NB4 (cell line): ENCODE results near the gene PHAF1.

Experiments used
- MYC ChIP-seq: IDR thresholded peaks from 2 replicates; pipeline ENCODE4 v1.6.1; 2011; ENCODE audit warnings: low read depth, low read length
- POLR2A ChIP-seq: IDR thresholded peaks from 2 replicates; pipeline ENCODE4 v1.6.1; 2011; ENCODE audit warnings: mild to moderate bottlenecking; ENCODE audit not compliant: insufficient read length; ENCODE audit errors: extremely low read depth
- TF ChIP-seq, protein P1 (sequence below): IDR thresholded peaks from one replicate; pipeline ENCODE4 v1.5.1; 2012; ENCODE audit warnings: low read depth, low read length
- TF ChIP-seq, protein P2 (sequence below): IDR thresholded peaks from 2 replicates; pipeline ENCODE4 v1.6.1; 2011; ENCODE audit warnings: low read depth, low read length

DNA sequence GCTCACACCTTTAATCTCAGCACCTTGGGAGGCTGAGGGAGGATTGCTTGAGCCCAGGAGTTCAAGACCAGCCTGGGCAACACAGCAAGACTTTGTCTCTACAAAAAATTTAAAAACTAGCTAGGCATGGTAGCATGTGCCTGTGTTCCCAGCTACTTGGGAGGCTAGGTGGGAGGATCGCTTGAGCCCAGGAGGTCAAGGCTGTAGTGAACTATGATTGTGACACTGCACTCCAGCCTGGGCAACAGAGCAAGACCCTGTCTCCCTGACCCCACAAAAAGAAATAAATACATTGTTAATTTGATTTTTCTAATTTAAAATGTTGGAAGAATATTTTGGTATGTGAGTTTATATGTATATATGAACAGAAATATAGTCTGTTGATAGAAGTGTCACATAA is 22.4 kb upstream of the PHAF1 start:
- TF ChIP-seq POLR2A = no peak
- TF ChIP-seq, protein P1, sequence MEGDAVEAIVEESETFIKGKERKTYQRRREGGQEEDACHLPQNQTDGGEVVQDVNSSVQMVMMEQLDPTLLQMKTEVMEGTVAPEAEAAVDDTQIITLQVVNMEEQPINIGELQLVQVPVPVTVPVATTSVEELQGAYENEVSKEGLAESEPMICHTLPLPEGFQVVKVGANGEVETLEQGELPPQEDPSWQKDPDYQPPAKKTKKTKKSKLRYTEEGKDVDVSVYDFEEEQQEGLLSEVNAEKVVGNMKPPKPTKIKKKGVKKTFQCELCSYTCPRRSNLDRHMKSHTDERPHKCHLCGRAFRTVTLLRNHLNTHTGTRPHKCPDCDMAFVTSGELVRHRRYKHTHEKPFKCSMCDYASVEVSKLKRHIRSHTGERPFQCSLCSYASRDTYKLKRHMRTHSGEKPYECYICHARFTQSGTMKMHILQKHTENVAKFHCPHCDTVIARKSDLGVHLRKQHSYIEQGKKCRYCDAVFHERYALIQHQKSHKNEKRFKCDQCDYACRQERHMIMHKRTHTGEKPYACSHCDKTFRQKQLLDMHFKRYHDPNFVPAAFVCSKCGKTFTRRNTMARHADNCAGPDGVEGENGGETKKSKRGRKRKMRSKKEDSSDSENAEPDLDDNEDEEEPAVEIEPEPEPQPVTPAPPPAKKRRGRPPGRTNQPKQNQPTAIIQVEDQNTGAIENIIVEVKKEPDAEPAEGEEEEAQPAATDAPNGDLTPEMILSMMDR = no peak
- TF ChIP-seq, protein P2, sequence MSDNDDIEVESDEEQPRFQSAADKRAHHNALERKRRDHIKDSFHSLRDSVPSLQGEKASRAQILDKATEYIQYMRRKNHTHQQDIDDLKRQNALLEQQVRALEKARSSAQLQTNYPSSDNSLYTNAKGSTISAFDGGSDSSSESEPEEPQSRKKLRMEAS = no peak
- TF ChIP-seq MYC = no peak
